ENCODE measurements around the gene EML6. TPM values are rescaled to one million over a fixed set of nuclear protein-coding genes. Genes with fewer than 3 reads are reported as not detected.

The EML6 gene
- total and polyA plus RNA-seq, 2 of the 8 experiments (the other 6 are each of a cell fraction or from before 2014, with no cell fraction given) = 1.2 to 1.6 TPM

- no peak overlapping the region for H4K91ac ChIP-seq (replicated peaks; ENCODE audit: insufficient read length, low read length)
- no peak overlapping the region for H3K4ac ChIP-seq (replicated peaks; ENCODE audit: insufficient read length, low read depth, low read length)
- no peaks in the 10 kb centered on the region; the same call in 1 of the 2 replicates for H3K79me1 ChIP-seq (ENCODE audit: low read depth, low read length)
- H3K23ac ChIP-seq (ENCODE audit: insufficient read length) = no peak overlapping the region
- no peak overlapping the region for H3K18ac ChIP-seq (ENCODE audit: extremely low read depth, low read length)
- no peak overlapping the region for H3K14ac ChIP-seq (ENCODE audit: insufficient read length)
- H2BK20ac ChIP-seq (ENCODE audit: low read length) = no peak overlapping the region
- H4K5ac ChIP-seq (ENCODE audit: insufficient read length, low read depth, low read length) = no peak overlapping the region
- H3K79me2 ChIP-seq (ENCODE audit: control insufficient read depth in 1 of 2, insufficient read depth in 2 of 2, low read length in 2 of 2) = peaks cover 0 to 6% of the 10 kb centered on the region in 2 experiments; a peak in 2 of 4 replicates
- H3K4me1 ChIP-seq (replicated peaks in 1 of 4; ENCODE audit: control insufficient read depth in 3 of 4, insufficient read depth in 4 of 4, low read length in 3 of 4) = peaks cover 0 to 3% (median 0%) of the 10 kb centered on the region in 4 experiments; a peak in 1 of 7 replicates
- no peak for FAIRE-seq
- no peaks in the 10 kb centered on the region for H3K27me3 ChIP-seq (replicated peaks in 1 of 4; ENCODE audit: control insufficient read depth in 3 of 4, extremely low read depth in 1 of 4, insufficient read depth in 3 of 4, low read length in 3 of 4)
- H3K56ac ChIP-seq (replicated peaks; ENCODE audit: insufficient read length, low read depth, low read length) = no peak overlapping the region
- H3K9me3 ChIP-seq (ENCODE audit: insufficient read depth in 2 of 2, low read depth in 1 of 2, low read length in 1 of 2) = no peaks in the 10 kb centered on the region
- peaks cover 0 to 25% (median 7%) of the 10 kb centered on the region in 4 experiments; a peak in 3 of 8 replicates for H3K36me3 ChIP-seq (ENCODE audit: control insufficient read depth in 2 of 4, insufficient read depth in 4 of 4, low read length in 3 of 4)
- H4K20me1 ChIP-seq (replicated peaks in 1 of 2; ENCODE audit: control insufficient read depth in 1 of 2, insufficient read depth in 2 of 2, low read length in 2 of 2) = no peaks in the 10 kb centered on the region
- H4K8ac ChIP-seq (ENCODE audit: extremely low read depth, insufficient read depth, low read length) = no peak overlapping the region
- H2AFZ ChIP-seq (ENCODE audit: low read length) = no peak overlapping the region
- ChIA-PET POLR2A (ENCODE audit: partially characterized antibody) (interaction anchor here (1.1 to 2.8 kb wide), 2 partner anchors 10 to 80 kb away, joined by 3 to 13 read pairs; partner anchors contain the start of gene RTN4), CTCF (ENCODE audit: partially characterized antibody) (interaction anchor here (0.7 to 1.4 kb wide), 5 partner anchors 9 to 313 kb away, joined by 3 to 6 read pairs (median 4); no protein-coding TSS in a partner anchor)
- peak in 1 of 2 experiments; percentile 44; a peak in 1 of 3 replicates for TF ChIP-seq POLR2A (IDR thresholded peaks at IDR 0.05; ENCODE audit: control extremely low read depth in 1 of 2, low read depth in 2 of 2, low read length in 2 of 2)
- TF ChIP-seq HDAC6 (IDR thresholded peaks at IDR 0.05; ENCODE audit: low read depth, low read length) = no peak
- no peak overlapping the region for H2AK5ac ChIP-seq (ENCODE audit: low read depth, low read length)
- no peak overlapping the region for H2BK15ac ChIP-seq (ENCODE audit: low read length)
- no peak overlapping the region for H3K9ac ChIP-seq (replicated peaks in 1 of 4; ENCODE audit: extremely low read depth in 1 of 4, low read depth in 3 of 4, low read length in 3 of 4)
- H3K4me2 ChIP-seq (ENCODE audit: insufficient read depth in 1 of 2, low read depth in 2 of 2, low read length in 2 of 2) = no peak overlapping the region
- H2BK120ac ChIP-seq (replicated peaks; ENCODE audit: low read depth, low read length) = no peak overlapping the region
- H2BK5ac ChIP-seq (ENCODE audit: low read depth, low read length) = no peak overlapping the region
- WGBS, 2 experiments (ENCODE audit: extremely low coverage in 1 of 2, insufficient coverage in 1 of 2, insufficient read length in 1 of 2, insufficient replicate concordance in 2 of 2, low coverage in 1 of 2, low lambda C conversion rate in 2 of 2, missing lambda C conversion rate in 1 of 2) = 95% methylated on average over 7 of the region's 7 CpGs; no CpG with 5 or more reads in 1 of the 2 experiments
- H3K4me3 ChIP-seq (ENCODE audit: extremely low read depth in 1 of 4, insufficient read depth in 2 of 4, low read depth in 3 of 4, low read length in 4 of 4) = no peak overlapping the region
- DNase-seq (ENCODE audit: low read depth in 1 of 2, low spot score in 2 of 2) = no peak
- no peak overlapping the region for H3K27ac ChIP-seq (ENCODE audit: low read depth, low read length)
- H3K23me2 ChIP-seq (ENCODE audit: low read depth, low read length) = no peaks in the 10 kb centered on the region
- H2BK12ac ChIP-seq (ENCODE audit: low read depth, low read length) = no peak overlapping the region
Measured at GRCh38 chr2:54969940-54970338, 246.5 kb downstream of the EML6 start.
